GM15510 (cell line): ENCODE data around the gene PRRC2B.

ENCODE experiments used
- POLR2A ChIP-seq: IDR thresholded peaks from 3 replicates; pipeline ENCODE4 v1.6.1; 2011; ENCODE audit warnings: borderline replicate concordance; ENCODE audit not compliant: insufficient read length; ENCODE audit errors: extremely low read depth

PRRC2B gene

DNA sequence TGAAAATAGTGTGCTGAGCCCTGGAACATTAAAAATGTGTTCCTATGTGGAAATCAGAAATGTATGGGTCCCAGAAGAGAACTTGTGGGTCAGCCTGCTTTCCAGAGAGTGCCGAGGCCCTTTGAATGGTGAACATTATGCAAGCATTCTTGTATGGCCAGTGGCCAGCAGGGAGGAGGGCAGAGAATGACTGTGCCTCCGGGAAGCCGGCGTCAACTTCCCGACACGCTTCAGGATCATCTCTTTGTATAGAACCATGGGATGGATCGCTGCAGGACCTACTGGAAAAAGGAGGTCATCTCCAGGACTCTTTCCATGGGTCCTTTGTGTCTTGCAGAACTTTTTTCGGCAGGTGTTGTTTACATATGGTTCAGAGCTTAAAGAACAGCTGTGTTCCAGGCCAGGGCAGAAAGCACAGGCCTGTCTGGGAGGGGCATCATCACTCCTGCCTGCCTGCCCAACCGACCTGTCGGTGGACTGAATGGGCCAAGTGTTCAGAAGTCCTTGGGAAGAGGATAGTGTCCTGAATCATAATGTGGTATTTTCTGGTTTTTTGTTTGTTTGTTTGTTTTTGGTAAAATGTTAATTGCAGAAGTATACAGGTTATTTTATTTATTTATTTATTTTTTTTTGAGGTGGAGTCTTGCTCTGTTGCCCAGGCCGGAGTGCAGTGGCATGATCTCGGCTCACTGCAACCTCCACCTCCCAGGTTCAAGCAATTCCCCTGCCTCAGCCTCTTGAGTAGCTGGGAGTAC, 9.0 kb downstream of the PRRC2B start:
- no peak for TF ChIP-seq POLR2A

GRCh38 chr9:131403493-131403773, 9.5 kb downstream of the PRRC2B start:
- no peak for TF ChIP-seq POLR2A

DNA sequence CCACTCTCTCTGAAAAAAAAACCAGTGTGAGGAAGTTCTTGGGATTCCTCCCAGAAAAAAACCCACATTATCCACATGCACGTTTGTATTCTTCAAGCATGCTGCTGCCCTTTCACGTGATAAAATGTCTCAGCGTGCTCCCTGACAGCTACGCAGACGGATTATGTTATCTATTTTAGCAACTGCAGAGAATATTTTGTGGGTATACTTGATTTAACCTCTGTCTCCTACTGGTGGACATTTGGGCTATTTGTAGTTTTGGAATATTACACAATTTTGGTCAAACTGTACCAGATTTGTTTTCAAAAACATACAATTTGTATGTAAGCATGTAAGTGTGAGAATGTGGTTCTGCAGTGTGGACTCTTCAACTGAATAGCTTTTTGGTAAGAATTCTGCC, 10.7 kb downstream of the PRRC2B start:
- no peak for TF ChIP-seq POLR2A

DNA sequence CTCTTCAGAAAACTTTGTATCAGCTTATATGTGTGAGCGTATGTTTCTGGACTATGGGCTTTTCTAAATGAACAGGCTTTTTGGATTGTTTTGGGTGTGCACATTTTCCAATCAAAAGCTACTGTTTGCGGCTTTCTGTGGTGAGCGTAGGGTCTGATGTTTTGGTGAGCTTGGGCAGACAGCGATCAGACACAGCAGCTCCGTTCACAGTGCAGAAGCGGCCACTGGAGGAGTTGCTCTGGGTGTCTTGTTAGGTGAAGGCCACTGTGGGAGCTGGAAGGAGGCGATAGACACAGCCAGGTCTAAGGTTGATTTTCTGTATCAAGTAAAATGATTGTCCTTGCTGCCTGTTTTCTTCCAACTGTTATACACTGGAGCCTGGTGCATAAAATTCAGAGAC, 11.1 kb downstream of the PRRC2B start:
- no peak for TF ChIP-seq POLR2A

DNA sequence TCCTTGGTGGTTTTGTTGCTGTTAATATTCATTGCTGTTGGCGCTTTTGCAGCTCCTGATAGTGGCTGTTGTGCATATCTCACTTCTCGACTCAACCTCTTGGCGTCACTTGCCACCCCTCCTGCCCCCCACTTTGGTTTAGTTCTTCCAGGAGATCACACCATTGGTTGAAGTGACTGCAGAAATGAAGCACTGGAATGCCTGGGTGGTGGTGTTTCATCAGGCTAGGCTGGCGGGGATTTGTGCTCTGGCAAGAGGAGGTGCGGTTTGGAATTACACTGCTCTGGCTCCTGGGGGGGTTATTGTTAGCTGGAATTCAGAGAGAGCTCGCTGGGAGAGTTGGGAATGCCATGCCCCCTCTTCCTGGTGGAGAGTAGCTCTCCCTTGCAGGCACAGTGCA, 11.5 kb downstream of the PRRC2B start:
- TF ChIP-seq POLR2A: no peak

DNA sequence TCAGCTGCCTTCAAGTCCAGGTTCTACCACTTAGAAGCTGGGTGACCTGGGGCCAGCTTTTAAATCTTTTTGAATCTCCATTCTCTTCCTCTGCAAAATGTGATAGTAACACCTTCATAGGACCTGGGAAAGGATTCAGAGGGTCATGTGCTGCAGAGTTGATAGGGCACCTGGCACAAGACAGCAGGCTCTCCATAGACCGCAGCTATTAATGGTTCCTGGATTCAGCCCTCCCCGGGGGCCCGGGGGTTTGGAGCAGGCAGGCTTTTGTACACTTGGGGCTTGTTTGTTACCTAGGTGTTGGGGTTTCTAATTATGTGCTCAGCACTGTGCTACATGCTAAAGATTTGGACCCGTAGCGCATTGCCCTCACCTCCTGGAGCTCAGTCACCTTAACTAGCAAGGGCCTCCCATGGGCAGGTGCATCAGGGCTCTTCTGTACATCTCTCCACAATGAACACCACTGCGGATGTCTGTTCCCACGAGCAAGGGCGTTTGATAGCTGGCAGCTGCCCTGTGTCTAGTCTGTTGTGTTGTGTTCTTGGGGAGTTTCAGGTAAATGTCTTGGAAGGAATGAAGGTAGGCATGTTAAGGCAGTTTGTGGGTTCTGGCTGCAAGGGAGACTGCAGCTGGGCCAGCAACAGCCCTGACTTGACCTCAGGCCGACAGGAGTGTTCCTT, 12.1 kb downstream of the PRRC2B start:
- TF ChIP-seq POLR2A: no peak

DNA sequence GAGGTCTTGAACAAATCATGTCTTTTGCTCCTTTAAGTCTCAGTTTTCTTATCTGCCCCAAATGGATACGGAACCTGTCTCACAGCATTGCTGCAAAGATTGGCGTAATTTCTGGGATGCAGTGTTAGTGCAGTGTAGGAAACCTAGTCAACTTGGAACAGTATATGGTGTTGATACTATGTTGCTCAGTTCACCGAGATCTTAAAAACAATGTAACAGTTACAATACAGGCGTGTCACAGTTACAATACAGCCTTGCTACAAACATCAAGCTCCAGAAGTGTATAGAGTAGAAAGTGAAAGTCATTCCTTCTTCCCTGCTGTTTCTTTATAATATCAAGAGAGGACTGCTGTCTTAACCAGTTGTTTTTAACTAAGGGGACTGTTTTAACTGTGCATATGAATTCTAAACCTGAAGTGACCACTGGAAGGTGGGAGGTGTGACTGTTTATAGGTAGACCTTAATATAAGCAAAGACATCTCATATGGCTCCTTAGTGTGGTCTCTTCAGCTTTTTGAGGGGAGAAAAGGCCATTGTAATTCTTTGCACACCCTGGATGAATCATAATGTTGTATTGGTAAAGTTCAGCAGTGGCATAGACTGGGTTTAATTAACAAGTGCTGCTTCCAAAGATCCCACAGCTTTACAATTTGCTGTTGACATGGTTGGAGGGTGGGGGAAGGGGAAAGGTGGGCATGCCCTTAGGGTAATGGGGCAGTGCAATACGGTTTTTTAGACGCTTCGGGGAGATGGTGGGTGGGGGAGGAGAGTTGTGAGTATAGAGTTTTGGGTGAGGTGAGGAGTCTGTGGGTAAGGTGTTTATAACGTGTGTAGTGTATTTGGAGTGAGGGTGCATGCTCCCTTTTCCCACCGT, 12.9 kb downstream of the PRRC2B start:
- no peak for TF ChIP-seq POLR2A

- no peak for TF ChIP-seq POLR2A
Observed at GRCh38 chr9:131407717-131408195, 13.9 kb downstream of the PRRC2B start.

DNA sequence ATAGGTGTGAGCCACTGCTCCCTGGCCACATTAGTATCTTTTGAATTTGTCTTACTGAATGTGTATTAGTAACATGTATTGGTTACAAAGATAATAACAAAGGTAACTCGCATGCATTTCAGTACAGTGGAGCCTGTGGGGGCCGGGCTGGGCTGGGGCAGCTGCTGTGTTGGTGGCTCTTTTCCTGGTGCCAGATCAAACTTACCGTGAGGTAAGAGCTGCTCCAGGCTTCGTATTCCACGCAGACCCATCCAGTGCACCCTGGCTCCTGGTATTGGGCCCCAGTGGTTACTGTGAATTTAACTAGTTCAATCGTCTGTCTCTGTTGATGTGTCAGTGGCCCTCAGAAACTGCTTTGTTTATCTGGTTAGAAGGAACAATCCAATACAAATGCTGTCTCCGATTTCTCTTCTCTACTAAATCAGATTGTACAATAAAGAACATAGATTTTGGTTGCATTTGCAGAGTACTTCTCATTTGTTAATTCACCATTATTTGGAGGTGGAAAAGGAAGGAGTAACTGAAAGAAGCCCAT, 15.6 kb downstream of the PRRC2B start:
- TF ChIP-seq POLR2A: no peak

- no peak for TF ChIP-seq POLR2A
Observed at GRCh38 chr9:131410044-131410491, 16.2 kb downstream of the PRRC2B start.

- no peak for TF ChIP-seq POLR2A
Observed at GRCh38 chr9:131411719-131412681, 18.1 kb downstream of the PRRC2B start.

DNA sequence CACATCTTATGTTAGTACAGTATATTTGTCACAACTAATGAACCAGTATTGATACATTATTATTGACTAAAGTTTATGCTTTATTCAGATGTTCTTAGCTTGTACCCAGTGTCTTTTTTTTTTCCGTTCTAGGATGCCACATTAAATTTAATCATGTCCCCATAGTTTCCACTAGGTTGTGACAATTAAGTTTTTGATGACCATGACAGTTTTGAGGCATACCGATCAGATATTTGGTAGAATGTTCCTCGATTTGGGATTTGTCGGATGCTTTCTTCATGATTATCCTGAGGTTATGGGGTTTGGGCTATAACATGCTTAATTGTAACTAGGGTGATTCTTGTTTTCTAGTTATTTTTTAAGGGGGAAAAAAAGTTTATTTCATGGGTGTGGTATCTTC, 22.6 kb downstream of the PRRC2B start:
- no peak for TF ChIP-seq POLR2A

DNA sequence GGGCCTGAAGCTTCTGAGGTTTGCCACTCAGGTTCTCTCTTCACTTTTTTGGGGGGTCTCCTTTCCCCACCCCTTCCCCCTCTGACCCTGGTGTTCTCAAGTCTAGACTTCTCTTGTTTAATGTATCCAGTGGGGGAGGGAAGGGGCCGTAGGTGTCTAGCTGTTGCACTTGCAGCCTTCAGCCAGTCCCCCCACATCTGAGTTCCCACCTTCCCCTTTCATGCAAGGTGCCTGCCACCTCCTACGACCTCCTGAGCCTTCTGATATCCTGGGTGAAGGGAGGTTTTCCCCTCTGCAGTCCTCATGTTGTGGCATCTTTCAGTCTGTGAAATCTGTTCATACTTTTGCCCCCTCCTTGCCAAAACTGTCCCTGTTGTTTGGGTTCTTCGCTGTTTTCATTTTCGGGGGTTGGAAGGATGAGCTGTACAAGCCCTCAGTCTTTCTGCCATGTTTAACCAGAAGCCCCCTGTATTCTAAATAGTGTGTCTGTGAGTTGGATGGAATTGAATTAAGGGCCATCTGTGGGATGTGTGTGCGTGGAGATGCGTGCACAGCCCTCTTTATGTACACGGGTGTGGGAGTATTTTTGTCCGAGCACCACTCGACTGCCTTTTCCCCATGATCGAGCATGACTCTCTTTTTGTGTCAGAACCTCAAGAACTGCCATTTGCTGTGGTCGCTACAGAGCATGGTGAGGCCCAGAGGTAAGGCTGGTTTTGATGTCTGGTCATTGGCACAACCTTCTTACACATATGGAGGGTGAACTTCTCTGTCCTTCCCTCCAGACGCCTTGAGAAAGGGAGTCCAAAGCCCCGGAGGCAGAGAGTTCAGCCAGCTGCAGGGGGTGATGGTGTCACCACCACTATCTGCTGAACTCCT, 23.6 kb downstream of the PRRC2B start:
- TF ChIP-seq POLR2A: no peak

DNA sequence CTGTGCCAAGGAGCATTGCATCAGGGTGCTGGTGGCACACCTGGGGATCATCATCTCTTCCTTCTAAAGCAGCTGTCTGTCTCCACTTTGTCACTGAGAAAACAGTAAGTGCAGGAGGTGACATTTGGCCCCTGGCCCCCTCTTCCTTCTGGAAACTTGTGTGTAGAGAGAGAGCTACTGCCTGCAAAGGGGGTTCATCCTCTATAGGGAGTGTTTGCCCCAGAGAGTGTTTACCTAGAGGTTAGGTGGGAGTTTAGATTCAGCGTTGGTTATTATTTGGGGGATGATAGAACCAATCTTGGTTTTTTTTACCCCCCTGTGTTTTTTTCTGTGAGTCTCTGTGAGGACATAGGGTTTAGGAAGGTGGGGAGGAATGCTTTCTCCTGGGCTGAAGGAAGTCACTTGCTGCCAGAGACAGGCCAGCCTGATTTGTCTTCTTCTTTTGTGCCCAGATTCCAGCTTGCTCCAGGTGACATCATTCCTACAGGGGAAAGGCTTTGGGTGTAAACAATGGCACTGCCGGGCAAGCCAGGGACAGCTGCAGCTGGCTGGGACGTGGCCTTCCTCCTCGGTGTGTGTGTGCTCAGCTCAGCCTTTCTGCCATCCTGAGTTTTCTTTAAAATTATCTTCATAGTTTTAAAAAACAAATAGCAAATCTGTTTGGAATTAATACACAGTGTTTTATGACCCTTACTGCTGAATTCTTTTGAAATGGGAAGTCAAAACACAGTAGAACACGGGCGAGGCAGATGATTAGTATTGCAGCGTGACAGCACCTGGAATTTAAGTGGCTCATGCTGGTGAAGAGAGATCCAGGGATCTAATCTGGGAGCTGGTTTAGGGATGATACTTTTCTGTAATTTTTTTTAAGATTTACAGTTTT, 24.5 kb downstream of the PRRC2B start:
- TF ChIP-seq POLR2A: no peak
